T-helper 17 cell (primary cell): ENCODE results near the gene GJB5. TPM values are rescaled to one million over a fixed set of nuclear protein-coding genes. Genes with fewer than 3 reads are reported as not detected.

Experiments used
- ATAC-seq: fragments of 150-1000 bp; cut with Tn5 transposase; 2 replicates; pipeline ENCODE4 v1.10.0; 2021; ENCODE audit warnings: mild to moderate bottlenecking, moderate library complexity
- DNase-seq, 3 donors: peaks; one replicate each; pipeline versions ENCODE4 v3.0.0 to v3.0.0-alpha.2; 2020 to 2021
- H3K9me3 ChIP-seq: one replicate; pipeline ENCODE4 v1.7.0; 2013; ENCODE audit warnings: low read length, mild to moderate bottlenecking; ENCODE audit not compliant: control insufficient read depth, poor library complexity, severe bottlenecking
- H3K27ac Mint-ChIP-seq: one replicate; pipeline ENCODE4 v1.8.0; 2022; ENCODE audit warnings: mild to moderate bottlenecking, moderate library complexity, mixed read lengths
- H3K27me3 Mint-ChIP-seq: one replicate; pipeline ENCODE4 v1.8.0; 2022; ENCODE audit warnings: mixed read lengths
- H3K36me3 Mint-ChIP-seq: one replicate; pipeline ENCODE4 v1.8.0; 2022; ENCODE audit warnings: low read depth, mixed read lengths
- H3K4me1 Mint-ChIP-seq: one replicate; pipeline ENCODE4 v1.8.0; 2022; ENCODE audit warnings: mild to moderate bottlenecking, mixed read lengths
- H3K4me3 Mint-ChIP-seq: one replicate; pipeline ENCODE4 v1.8.0; 2022; ENCODE audit warnings: mild to moderate bottlenecking, moderate library complexity, mixed read lengths
- total RNA-seq, 4 donors: library from RNA in 2 of 4; stranded (reverse) in 2 of 4; gene quantifications; one replicate each; pipeline ENCODE4 v1.2.3 and lab custom pipeline; 2022 to 2026

The GJB5 gene
- total RNA-seq, 2 donors from 2014 or later: not detected

- peaks cover 27% of the 10 kb centered on the region for H3K27me3 Mint-ChIP-seq
- H3K4me1 Mint-ChIP-seq: peaks cover 5% of the 10 kb centered on the region
- H3K4me3 Mint-ChIP-seq: no peak overlapping the region
- DNase-seq (no peak), ATAC-seq (no peak)
- no peaks in the 10 kb centered on the region for H3K36me3 Mint-ChIP-seq
- no peak overlapping the region for H3K27ac Mint-ChIP-seq
- no peaks in the 10 kb centered on the region for H3K9me3 ChIP-seq
Observed at GRCh38 chr1:34795916-34796315, 41.1 kb downstream of the GJB5 start.

- H3K27ac Mint-ChIP-seq: no peak overlapping the region
Observed at GRCh38 chr1:34796990-34797389, 42.1 kb downstream of the GJB5 start.

GRCh38 chr1:34800214-34800613, 45.4 kb downstream of the GJB5 start:
- Mint-ChIP-seq H3K4me3 (no peak overlapping the region), H3K27ac (no peak overlapping the region), H3K36me3 (no peaks in the 10 kb centered on the region), H3K27me3 (no peaks in the 10 kb centered on the region), H3K4me1 (peaks cover 2% of the 10 kb centered on the region)
- ATAC-seq (no peak), DNase-seq (no peak)
- H3K9me3 ChIP-seq: no peaks in the 10 kb centered on the region

More at GRCh38 chr1:34796990-34797389, 42.1 kb downstream of the GJB5 start:
- no peak for ATAC-seq
- DNase-seq: no peak
- no peaks in the 10 kb centered on the region for H3K9me3 ChIP-seq
- H3K4me3 Mint-ChIP-seq: no peak overlapping the region
- peaks cover 20% of the 10 kb centered on the region for H3K27me3 Mint-ChIP-seq
- no peaks in the 10 kb centered on the region for H3K36me3 Mint-ChIP-seq
- H3K4me1 Mint-ChIP-seq: peaks cover 5% of the 10 kb centered on the region

GRCh38 chr1:34803770-34804169, 48.9 kb downstream of the GJB5 start:
- Mint-ChIP-seq H3K4me1 (peaks cover 2% of the 10 kb centered on the region), H3K36me3 (no peaks in the 10 kb centered on the region), H3K27ac (no peak overlapping the region), H3K4me3 (no peak overlapping the region), H3K27me3 (no peaks in the 10 kb centered on the region)
- no peaks in the 10 kb centered on the region for H3K9me3 ChIP-seq
- no peak for ATAC-seq
- DNase-seq: no peak

GRCh38 chr1:34806396-34806795, 51.5 kb downstream of the GJB5 start:
- no peak overlapping the region for H3K4me3 Mint-ChIP-seq
- DNase-seq: no peak
- no peak for ATAC-seq
- H3K9me3 ChIP-seq: no peaks in the 10 kb centered on the region
- no peaks in the 10 kb centered on the region for H3K4me1 Mint-ChIP-seq
- no peak overlapping the region for H3K27ac Mint-ChIP-seq
- peaks cover 3% of the 10 kb centered on the region for H3K36me3 Mint-ChIP-seq
- H3K27me3 Mint-ChIP-seq: no peaks in the 10 kb centered on the region

Other genes starting within 250 kb of the GJB5 start
- not detected for gene GJB4, start 4.7 kb downstream of the GJB5 start, total RNA-seq
- gene GJB3, start 26.2 kb downstream of the GJB5 start, total RNA-seq: not detected
- under 1 TPM in 1 of 2 donors, not detected in 1; 0.55 TPM for gene GJA4, start 38.0 kb downstream of the GJB5 start, total RNA-seq
- gene SMIM12, start 104.7 kb downstream of the GJB5 start, total RNA-seq: 10 to 100 TPM; 29.6 to 39.2 TPM
- gene DLGAP3, start 174.6 kb downstream of the GJB5 start, total RNA-seq: under 1 TPM; 0.55 to 0.75 TPM
- 10 to 100 TPM; 10.6 to 14.4 TPM for gene TMEM35B, start 230.3 kb downstream of the GJB5 start, total RNA-seq